G401 (cell line): ENCODE measurements around the gene SHFL. TPM values are rescaled to one million over a fixed set of nuclear protein-coding genes. Genes with fewer than 3 reads are reported as not detected.
A peak's percentile ranks its signal among the peaks of the same experiment; 100 is the strongest.

Experiments used
- DNase-seq: peaks from one replicate; pipeline ENCODE4 v3.0.0-alpha.2; 2015; ENCODE audit warnings: low spot score
- in situ Hi-C: cut with HindIII; loops from 2 replicates; pipeline ENCODE4 v1.10.0; 2016; ENCODE audit warnings: low sequenced_read_pairs, mixed read lengths
- total RNA-seq: library from RNA; depleted of rRNA; stranded (reverse); fragments of >200 nt; shearing (Covaris generic); gene quantifications from 2 replicates; pipeline ENCODE4 v1.2.3, GENCODE V29; 2014

Gene SHFL
- total RNA-seq, 1 experiment from 2014 or later, result 9.5 TPM

GRCh38 chr19:10086591-10087192, 575 bp downstream of the SHFL start:
- no peak for DNase-seq
- in situ Hi-C loops, result no loop called here

GRCh38 chr19:10087296-10088061, 1.4 kb downstream of the SHFL start:
- in situ Hi-C loops, result no loop called here
- no peak for DNase-seq

GRCh38 chr19:10088949-10089554, 2.9 kb downstream of the SHFL start:
- in situ Hi-C loops, result no loop called here
- no peak for DNase-seq

GRCh38 chr19:10089801-10090375, 3.8 kb downstream of the SHFL start:
- in situ Hi-C loops, result no loop called here
- DNase-seq, result no peak

GRCh38 chr19:10091370-10091687, 5.2 kb downstream of the SHFL start:
- in situ Hi-C loops, result no loop called here
- DNase-seq, result no peak

- in situ Hi-C loops, result no loop called here
- no peak for DNase-seq
Observed at GRCh38 chr19:10091895-10092641, 6.0 kb downstream of the SHFL start.

- no peak for DNase-seq
- in situ Hi-C loops, result no loop called here
Observed at GRCh38 chr19:10092648-10093294, 6.7 kb downstream of the SHFL start.

- no peak for DNase-seq
Observed at GRCh38 chr19:10093295-10094186, 7.4 kb downstream of the SHFL start.

GRCh38 chr19:10095622-10095947, 9.5 kb downstream of the SHFL start:
- DNase-seq, result peak; percentile 16
- in situ Hi-C loops, result no loop called here

More at GRCh38 chr19:10093295-10094186, 7.4 kb downstream of the SHFL start:
- in situ Hi-C loops, result no loop called here

- in situ Hi-C loops, result no loop called here
Observed at GRCh38 chr19:10095948-10096614, 10.0 kb downstream of the SHFL start.

GRCh38 chr19:10096615-10096963, 10.5 kb downstream of the SHFL start:
- no peak for DNase-seq
- in situ Hi-C loops, result no loop called here

More at GRCh38 chr19:10095948-10096614, 10.0 kb downstream of the SHFL start:
- peak; percentile 61 for DNase-seq

GRCh38 chr19:10100163-10100785, 14.2 kb downstream of the SHFL start:
- in situ Hi-C loops, result no loop called here
- no peak for DNase-seq

GRCh38 chr19:10102787-10103236, 16.7 kb downstream of the SHFL start:
- in situ Hi-C loops, result no loop called here
- no peak for DNase-seq

- no peak for DNase-seq
Observed at GRCh38 chr19:10104130-10104513, 18.0 kb downstream of the SHFL start.

GRCh38 chr19:10104665-10105508, 18.8 kb downstream of the SHFL start:
- in situ Hi-C loops, result no loop called here

More at GRCh38 chr19:10104130-10104513, 18.0 kb downstream of the SHFL start:
- in situ Hi-C loops, result no loop called here

GRCh38 chr19:10105509-10106099, 19.5 kb downstream of the SHFL start:
- DNase-seq, result peak; percentile 14

More at GRCh38 chr19:10104665-10105508, 18.8 kb downstream of the SHFL start:
- no peak for DNase-seq

More at GRCh38 chr19:10105509-10106099, 19.5 kb downstream of the SHFL start:
- in situ Hi-C loops, result no loop called here
